GM19463 (cell line): ENCODE results near the gene ZBTB20.

Source experiments
- ATAC-seq: cut with Tn5 transposase; IDR thresholded peaks from one replicate; pipeline ENCODE4 v1.9.1; 2021; ENCODE audit warnings: mild to moderate bottlenecking, moderate library complexity; ENCODE audit not compliant: unreplicated experiment

The ZBTB20 gene

DNA sequence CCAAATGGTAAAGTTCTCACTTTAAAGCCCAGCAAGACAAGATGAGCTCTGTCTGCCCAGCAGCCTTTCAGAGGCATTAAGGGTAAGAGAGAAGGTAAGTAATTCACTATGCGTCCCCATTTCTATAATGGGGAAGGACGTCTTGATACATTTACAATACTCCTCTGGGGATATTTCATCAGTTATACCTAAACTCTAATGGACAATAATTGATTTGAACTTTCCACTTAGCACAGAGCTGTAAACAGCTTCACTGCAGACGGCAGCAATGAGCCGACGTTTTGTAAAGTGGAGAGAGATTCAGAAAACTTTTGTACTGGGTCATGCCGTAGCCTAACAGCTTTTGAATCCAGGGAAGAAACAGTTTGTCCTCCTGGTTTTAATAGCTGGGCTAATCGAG, 725.9 kb downstream of the ZBTB20 start:
- ATAC-seq: no peak

DNA sequence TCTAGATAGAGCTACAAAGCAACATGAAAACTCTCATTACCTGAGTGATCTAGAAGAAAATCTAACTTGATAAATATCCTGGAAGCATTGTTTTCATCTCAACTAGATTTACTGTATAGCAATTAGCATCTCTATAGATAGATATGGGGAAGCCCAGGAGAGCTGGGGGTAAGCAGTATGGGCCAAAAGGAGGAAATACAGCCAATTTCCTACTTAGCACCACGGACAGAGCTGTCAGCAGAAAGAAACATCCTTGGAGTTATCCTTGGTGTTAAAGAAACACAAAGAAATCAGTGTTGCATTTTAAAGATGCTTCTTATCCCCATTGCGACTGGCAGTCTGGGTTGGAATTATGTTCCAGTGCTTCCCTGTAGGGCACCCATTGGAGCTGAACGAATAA, 727.0 kb downstream of the ZBTB20 start:
- no peak for ATAC-seq

DNA sequence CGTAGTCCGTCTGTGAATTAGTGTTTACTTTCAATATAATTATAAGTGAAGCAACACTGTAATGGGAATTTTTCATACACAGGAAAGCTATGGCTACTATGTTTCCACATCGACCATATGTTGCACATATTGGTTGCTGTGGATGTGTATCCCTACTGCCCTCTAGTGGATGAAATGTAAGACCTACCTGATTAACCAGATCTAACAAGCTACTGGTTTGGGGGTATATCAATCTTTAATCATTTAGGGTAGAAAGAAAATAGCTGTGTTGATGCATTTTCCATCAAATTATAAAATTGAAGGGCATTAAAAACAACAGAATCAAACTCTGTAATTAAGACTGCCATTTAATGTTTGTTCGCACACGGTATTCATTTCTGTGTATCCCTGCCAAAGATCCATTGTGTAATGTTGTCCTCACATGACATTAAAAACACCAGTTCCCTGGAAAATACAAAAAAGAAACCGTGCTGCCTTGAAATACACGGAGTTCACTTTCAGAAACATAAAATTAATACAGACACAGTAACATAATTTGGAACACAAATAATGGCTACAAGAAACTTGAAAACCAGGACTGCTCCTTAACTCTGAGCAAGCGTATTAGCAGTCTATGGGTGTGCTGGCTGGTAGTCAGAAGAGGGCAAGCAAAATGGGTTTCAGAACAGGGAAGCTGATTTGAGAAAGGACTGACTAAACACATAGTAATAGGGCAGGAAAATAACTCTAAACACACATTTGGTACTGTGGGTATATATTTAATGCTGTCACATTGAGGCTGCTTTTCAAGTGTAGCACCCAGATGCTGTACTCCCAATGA, 728.2 kb downstream of the ZBTB20 start:
- ATAC-seq: peak; percentile 70

DNA sequence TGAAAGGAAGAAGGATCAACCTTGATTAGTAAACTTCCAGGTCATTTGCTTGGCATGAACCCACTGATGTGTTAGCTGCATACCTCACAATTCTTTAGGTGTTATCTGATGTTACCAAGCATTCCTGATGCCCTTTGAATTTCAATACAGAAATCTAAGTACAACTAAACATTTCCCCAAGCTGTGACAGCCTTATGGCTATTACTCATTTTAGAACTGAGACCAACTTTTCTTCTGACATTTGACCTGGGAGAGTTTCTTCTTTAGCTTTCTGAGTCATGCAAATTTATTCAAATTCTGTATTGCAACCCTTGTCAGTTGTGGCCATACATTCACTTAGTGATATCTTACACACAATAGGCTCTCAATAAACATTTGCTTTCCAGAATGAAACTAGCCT, 729.0 kb downstream of the ZBTB20 start:
- peak; percentile 79 for ATAC-seq

DNA sequence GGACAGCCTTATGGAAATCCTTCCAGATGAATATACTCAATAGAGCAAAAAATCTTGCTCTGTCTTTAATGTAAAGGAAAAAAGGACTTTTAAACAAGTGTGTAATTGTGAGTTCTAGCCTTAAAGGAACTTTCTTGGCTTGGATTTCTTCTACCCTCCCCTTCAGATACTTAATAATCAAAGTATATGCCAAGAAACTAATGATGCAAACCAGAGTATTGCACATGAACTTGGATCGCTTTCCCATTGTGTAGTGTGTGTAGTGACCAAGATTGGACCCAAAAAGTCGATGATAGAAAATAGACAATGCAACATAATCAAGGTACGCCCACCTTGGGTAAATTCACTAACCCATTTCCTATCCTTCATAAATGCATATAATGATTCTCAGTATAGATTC, 729.4 kb downstream of the ZBTB20 start:
- ATAC-seq: no peak

DNA sequence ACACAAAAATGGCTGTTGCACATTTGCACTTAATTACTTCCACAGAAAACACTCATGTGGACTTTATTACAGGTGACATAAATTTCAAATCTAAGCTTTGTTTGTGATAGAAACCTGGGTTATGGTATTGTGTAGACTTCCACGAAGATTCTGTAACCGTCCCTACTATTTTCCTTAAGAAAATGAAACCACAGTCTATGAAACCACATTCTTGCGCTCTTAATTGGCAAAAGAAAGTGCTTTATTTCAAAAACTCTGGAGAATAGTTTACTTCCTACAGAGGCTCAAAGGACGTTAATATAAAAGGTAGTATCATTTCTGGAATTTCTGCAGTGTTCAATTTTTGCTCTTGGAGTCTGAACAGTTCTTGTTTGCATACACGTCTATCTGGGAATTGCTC, 729.8 kb downstream of the ZBTB20 start:
- no peak for ATAC-seq

DNA sequence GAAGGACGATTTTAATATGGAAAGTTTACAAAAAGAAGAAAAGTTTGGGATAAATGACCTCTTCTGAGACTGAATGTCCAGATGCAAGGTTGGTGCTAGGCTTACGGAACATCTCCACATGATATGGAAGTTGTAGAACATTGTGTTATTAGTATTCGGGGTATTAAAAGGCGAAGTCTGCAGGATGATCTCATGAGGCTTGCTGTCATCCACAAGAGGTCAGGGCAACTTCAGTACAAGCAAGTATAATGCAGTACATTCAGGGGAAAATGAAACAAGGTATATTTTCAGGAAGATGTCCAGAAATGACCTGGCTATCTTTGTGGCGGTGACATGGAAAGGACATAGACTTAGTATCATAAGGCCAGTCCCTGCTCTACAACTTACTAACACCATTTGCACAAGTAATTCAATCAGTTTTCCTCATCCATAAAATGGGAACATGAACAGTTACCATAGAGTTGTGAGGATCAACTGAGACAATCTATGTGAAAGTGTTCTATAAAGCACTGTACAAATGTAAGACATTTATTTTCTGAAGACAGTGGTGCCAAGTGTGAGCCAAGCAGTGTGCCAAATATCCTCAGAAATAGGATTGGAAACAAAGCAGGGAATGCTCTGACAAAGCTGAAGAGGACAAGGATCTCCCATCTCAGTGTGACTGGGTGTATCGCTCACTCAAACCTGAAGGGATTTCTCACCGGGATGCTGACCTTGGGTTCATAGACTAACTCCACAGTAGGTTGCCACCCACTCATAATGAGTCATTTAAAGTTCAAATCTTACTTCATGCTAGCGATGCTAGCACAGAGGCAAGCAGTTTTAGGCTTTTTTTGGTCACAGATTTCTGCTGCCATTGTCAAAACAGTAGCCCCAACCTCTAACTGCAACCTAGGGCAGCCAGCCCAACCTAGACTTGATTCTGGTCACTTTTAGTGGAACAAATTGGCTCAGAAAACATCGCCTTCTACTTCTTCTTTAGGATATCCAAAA, 735.0 kb downstream of the ZBTB20 start:
- ATAC-seq: peak; percentile 88

DNA sequence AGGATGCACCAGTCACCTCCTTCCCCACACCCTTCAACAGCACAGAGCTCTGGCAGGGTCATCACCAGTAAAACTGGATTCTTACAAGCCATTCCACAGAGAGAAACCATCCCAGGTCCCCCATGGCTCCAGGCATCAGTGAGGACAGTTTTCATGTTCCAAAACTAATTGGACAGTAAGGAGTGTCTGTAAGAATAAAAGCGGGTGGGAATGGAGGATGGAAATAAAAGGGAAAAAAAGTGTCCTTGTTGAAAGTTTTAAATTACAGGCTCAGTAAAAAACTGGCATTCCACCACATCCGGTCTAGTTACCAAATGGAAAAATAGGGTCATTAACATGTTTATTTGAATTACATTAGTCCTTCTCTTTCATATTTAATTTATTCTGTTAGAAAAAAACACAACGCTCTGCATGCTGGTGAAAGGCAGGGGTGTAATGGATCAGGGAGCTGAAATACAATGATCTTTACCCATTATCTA, 735.9 kb downstream of the ZBTB20 start:
- no peak for ATAC-seq

DNA sequence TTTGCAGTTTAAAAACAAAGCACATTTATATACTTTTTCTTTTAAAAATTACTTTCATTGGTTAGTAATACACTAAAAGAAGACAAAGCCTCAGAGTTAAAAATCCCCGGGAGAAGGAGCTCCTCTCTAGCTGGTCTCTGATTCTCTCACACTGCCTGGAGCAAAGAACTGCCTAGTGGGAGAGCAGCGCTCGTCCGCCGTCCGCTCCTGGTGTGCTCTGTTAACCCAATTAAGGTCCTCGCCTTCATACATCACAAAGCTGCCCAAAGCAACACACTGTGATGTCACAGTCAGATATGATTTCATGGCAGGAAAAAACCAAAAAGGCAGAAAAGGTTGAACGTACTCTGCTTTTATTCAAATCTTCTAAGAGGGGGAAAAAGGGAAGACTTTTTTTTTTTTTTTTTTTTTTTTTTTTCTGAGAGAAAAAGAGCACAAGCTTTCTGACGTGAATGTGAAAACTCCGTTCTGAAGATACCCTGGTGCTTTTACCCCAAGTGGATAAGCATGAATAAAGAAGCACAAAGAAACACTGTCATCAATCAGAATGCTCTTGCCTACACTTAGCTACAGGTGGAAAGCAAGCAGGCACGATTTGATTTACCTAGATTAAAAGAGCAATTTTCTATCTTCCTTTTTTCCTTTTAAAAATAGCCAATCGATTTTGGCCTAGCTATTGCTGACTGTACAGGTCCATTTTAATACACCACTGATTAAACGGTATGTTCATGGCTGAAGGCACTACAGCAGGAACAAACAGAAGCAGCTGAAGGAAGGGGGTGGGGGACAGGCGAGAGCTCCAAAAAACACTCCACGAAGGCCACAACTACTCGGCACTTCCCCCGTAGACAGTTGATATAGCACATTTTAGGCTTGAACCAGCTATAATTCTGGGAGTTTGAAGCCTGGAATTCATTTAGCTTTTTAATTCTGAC, 738.1 kb downstream of the ZBTB20 start:
- no peak for ATAC-seq

DNA sequence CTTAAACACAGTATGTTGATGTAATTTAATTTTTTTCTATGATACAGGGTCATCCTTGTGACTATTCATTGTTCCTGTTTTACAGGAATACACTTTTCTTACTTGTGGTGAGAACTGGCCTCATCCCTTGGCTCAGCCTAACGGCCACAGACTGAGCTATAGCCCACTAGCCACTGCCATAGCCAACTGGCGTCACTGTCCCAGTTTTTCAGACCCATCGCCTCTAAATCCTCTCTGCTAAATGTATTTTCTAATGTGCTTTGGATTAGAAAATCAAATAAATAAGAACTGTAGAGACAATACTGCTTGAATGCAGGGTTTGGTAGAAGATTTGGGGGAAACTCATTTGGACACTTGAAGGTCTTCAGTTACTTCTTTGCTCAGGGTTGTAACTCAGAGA, 740.2 kb downstream of the ZBTB20 start:
- ATAC-seq: no peak

DNA sequence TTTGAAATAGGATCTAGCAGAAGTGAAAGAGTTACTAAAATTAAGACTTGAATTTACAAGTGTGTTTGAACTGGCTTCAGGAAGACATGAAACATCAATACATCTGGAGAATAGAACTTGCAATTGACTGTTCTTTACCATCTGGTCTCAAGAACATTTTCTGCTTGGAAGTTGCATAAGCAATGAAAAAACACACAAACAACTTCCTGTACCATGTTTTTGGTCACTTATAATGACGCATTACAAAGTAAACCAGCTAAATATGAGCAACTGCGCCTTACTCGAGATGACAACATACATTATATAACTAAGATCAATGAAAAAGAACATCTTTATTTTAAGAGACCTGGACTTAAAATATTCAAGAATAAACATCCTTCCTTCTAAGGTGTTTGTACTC, 740.8 kb downstream of the ZBTB20 start:
- no peak for ATAC-seq

DNA sequence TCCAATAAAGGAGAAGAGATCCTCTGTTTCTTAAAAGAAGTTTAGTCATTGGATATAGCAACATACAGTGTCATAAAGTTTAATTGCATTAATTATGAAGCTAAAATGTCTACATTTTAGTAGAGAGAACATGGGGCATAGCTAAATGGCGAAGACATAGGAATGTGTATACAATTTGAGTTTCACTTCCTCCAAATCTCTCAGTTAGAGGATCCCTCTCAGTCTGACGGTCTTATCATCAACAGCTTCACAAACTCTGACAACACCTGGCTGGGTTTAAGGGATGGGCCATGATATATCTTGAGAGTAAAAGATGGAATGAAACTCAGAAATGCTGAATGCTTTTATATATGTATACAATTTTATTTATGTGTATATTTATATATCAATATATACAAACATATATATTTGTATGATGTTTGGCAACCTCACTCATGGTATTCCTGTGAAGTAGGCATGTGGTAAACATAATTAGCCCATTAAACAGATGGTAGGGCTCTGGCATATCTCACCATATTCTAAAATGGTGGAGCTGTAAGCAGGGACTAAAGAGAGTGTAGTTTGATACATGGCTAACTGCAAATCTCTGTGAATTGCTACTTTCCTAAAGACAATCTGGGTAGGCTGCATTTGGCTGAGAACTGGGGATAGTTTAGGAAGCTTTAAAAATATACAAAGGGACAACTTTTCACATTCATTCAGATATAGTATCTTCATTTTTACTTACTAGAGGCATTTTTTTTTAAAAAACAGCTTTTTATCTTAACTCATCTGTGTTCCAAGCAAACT, 741.7 kb downstream of the ZBTB20 start:
- peak; percentile 76 for ATAC-seq

DNA sequence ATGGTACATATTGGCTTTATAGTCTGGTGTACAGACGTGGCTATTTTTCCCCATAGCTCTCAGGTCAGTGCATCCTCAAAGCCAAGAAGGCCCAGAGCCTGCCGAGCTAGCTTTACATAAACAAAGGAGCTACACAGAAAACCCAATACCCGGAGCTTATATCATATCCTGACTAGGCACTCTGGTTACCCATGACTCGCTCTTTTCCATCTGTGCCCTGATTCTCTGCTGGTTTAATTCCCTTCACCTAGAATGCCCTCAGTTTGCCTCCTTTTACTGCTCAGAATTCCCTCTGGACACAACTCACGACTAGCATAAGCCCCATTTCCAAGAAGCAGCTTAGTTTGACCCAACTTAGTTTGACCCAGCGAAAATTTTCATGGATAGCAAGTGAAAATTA, 742.5 kb downstream of the ZBTB20 start:
- ATAC-seq: no peak

DNA sequence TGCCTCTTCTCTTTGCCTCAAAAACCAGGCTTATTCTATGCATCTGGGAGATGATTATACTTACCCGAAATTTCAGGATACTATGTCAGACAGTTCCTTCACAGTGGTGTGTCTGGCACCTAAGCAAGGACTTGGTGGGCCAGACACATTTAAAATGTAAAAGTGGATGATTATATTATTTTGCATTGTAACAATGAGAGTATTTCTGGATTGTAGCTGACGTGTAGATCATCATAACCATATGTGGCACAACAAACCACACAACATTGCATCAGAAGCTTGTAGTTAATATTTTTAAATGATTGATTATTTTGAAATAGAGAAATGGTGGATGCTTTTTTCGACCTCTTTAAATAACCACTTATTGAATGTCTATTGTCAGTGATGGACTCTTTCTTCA, 744.2 kb downstream of the ZBTB20 start:
- ATAC-seq: no peak

DNA sequence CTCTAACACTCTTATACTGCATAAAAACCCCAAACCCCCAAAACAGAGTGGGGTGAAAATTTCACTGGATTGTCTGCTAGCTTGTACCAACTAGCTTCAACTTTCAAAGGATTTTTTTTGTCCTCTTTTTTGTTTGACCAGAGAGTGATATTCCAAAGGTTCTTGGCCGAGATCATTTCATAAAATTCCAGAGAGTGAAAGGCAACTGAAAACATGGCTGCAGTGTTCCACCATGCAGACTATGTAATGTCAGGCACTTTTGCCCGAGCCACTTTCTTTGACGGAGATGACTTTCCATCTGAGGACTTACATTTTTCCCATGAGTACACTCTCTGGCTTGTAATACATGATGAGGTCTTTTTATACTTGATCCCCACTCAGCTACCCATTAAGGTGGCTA, 745.7 kb downstream of the ZBTB20 start:
- no peak for ATAC-seq

DNA sequence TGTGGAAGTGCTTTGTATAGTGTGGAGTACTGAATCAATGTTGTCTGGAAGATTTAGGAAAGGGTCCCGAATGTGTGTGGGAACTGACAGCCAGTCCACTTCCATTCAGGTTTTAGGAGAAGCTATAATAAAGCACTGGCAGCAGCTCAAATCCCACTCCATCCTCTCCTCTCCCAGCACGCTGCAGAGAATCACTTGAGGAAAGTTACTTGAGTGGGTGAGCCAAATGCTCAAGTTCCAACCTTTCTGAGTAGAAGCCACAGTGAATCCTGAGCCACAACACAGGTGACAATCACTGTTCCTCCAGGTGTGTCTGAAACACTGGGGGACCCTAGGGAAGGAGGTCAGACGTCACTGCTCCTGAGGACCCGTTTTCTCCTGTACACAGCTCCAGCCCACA, 746.7 kb downstream of the ZBTB20 start:
- no peak for ATAC-seq

DNA sequence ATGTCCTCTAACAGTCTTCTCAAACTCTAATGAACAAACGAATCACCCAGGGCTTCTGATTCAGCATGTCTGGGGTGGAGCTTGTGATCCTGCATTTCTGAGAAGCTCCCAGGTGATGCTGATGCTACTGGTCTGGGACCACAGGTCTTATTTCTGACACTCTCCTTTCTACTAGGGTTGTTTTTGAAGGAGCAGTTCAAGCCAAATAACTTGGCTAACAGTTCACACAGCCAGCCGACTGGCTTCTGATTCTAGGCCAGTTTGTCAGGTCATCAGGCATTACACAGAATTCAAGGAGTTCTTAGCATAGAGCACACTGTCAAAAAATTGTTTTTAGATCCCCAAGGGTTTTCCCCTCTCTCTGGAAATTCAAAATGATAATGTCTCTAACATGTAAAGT, 752.5 kb downstream of the ZBTB20 start:
- ATAC-seq: no peak

DNA sequence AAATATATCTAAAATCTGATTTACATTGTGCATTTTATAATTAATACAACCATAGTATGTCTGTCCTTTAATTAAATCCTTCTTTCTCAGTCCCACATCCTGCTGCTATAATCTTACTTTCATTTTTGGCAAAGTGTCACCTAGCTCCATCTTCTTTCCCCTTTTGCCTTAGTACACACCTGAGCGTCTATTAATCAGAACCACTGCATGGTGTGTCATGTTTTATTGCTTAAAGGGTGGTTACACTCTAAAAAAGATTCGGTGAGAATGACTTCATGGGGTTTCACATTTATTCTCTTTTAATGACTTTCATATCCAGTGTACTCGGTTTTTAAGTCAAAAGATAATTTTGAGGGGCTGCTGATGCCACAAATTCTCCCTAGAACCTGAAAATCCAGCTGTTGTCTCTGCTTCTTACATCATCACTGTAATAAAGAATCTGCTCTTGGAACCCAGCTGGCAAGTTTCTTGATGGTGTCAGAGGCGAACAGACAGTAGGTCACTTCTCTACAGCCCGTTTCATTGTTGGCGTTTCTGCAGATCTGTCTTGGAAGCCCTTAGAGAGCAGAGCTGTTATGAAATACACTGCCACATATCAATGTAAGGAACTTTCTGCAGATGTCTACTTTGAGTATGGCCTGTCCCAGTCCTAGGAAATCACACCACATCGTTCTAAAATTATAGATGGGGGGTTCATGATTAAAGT, 753.6 kb downstream of the ZBTB20 start:
- no peak for ATAC-seq

DNA sequence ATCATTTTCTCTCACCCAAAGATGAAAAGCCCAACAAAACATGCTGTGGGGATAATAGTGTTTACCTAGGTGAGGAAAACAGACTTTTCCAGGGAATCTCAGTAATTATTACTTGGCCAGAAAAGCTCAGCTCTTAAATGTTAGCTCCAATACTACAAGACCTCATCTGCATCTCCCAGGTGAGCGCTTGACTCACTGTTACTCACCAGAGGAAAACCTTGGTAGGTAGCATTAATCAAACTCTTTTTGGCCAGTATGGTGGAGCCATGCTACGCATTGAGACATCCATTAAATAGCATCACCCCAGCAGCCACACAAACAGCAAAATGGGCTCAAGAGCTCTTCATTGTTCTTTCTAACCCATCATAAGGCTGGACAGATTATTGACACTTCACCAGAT, 754.3 kb downstream of the ZBTB20 start:
- ATAC-seq: no peak
